Measurements from ENCODE around the gene LHPP.

- TF ChIP-seq CTCF (IDR thresholded peaks at IDR 0.05; ENCODE audit: low read depth, low read length) (no peak), POLR2A (IDR thresholded peaks at IDR 0.05; ENCODE audit: extremely low read depth, insufficient read length) (no peak), MYC (IDR thresholded peaks at IDR 0.05; ENCODE audit: low read depth, low read length) (no peak)
- TF ChIP-seq, protein P1, sequence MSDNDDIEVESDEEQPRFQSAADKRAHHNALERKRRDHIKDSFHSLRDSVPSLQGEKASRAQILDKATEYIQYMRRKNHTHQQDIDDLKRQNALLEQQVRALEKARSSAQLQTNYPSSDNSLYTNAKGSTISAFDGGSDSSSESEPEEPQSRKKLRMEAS (IDR thresholded peaks at IDR 0.05; ENCODE audit: low read depth, low read length) = no peak
Measured at GRCh38 chr10:124663228-124663627, 201.6 kb downstream of the LHPP start.

Data from NB4 (cell line).